GM18873 (cell line): ENCODE measurements around the gene AP1AR.
"Not testable (repeated sequence)": the region's sequence is repeated elsewhere in the genome, so short reads cannot be mapped to it uniquely, and the experiment has no call there.

Experiments
- ATAC-seq: cut with Tn5 transposase; IDR thresholded peaks from one replicate; pipeline ENCODE4 v1.9.1; 2021; ENCODE audit warnings: mild to moderate bottlenecking, moderate library complexity, moderate number of reproducible peaks; ENCODE audit not compliant: unreplicated experiment, low FRiP score

AP1AR gene

GRCh38 chr4:112277220-112277619, 45.6 kb downstream of the AP1AR start:
- no peak for ATAC-seq

- ATAC-seq, result no peak
Observed at GRCh38 chr4:112277705-112278448, 46.3 kb downstream of the AP1AR start.

GRCh38 chr4:112279025-112279881, 47.7 kb downstream of the AP1AR start:
- ATAC-seq, result peak; percentile 57

- ATAC-seq, result peak; percentile 32
Observed at GRCh38 chr4:112279882-112280315, 48.3 kb downstream of the AP1AR start.

GRCh38 chr4:112280386-112281056, 48.9 kb downstream of the AP1AR start:
- no peak for ATAC-seq

- ATAC-seq, result not testable (repeated sequence)
Observed at GRCh38 chr4:112281895-112282398, 50.4 kb downstream of the AP1AR start.

GRCh38 chr4:112282860-112283667, 51.5 kb downstream of the AP1AR start:
- no peak for ATAC-seq

GRCh38 chr4:112284166-112284565, 52.6 kb downstream of the AP1AR start:
- no peak for ATAC-seq

GRCh38 chr4:112284662-112285411, 53.2 kb downstream of the AP1AR start:
- ATAC-seq, result no peak

GRCh38 chr4:112287258-112287989, 55.8 kb downstream of the AP1AR start:
- peak; percentile 23 for ATAC-seq

GRCh38 chr4:112288455-112288854, 56.9 kb downstream of the AP1AR start:
- peak; percentile 32 for ATAC-seq

- no peak for ATAC-seq
Observed at GRCh38 chr4:112289407-112290253, 58.0 kb downstream of the AP1AR start.

- no peak for ATAC-seq
Observed at GRCh38 chr4:112290341-112290740, 58.8 kb downstream of the AP1AR start.

- ATAC-seq, result peak; percentile 83
Observed at GRCh38 chr4:112296949-112297880, 65.6 kb downstream of the AP1AR start, which contains the start of gene ALPK1. Gene ALPK1, plus strand, starts transcription at chr4:112297369.

GRCh38 chr4:112299721-112300120, 68.1 kb downstream of the AP1AR start:
- no peak for ATAC-seq
